Naive B cell (primary cell): ENCODE data around the gene PHACTR2. TPM values are rescaled to one million over a fixed set of nuclear protein-coding genes. Genes with fewer than 3 reads are reported as not detected.
"Not testable (repeated sequence)": the region's sequence is repeated elsewhere in the genome, so short reads cannot be mapped to it uniquely, and the experiment has no call there.

Source experiments
- ATAC-seq, 2 donors: fragments of 150-1000 bp; cut with Tn5 transposase; 2 replicates each; pipeline ENCODE4 v1.10.0; 2021; ENCODE audit warnings: low read depth in 2 of 2, mild to moderate bottlenecking in 2 of 2, moderate library complexity in 2 of 2
- DNase-seq: peaks from one replicate; pipeline ENCODE4 v3.0.0; 2022
- H3K27ac Mint-ChIP-seq, 6 donors: one replicate each; pipeline ENCODE4 v1.8.0; 2020 to 2022; ENCODE audit warnings: mild to moderate bottlenecking in 6 of 6, mixed read lengths in 6 of 6, moderate library complexity in 5 of 6, inconsistent platforms in 2 of 6
- H3K27me3 Mint-ChIP-seq, 3 donors: one replicate each; pipeline ENCODE4 v1.8.0; 2021 to 2022; ENCODE audit warnings: mixed read lengths in 3 of 3, mild to moderate bottlenecking in 1 of 3
- H3K36me3 Mint-ChIP-seq, 2 donors: one replicate each; pipeline ENCODE4 v1.8.0; 2020 to 2022; ENCODE audit warnings: mixed read lengths in 2 of 2, inconsistent platforms in 1 of 2, mild to moderate bottlenecking in 1 of 2
- H3K4me1 Mint-ChIP-seq, 3 donors: one replicate each; pipeline ENCODE4 v1.8.0; 2020 to 2022; ENCODE audit warnings: mixed read lengths in 3 of 3, inconsistent platforms in 1 of 3, mild to moderate bottlenecking in 1 of 3, moderate library complexity in 1 of 3
- H3K4me3 Mint-ChIP-seq, 8 donors: one replicate each; pipeline ENCODE4 v1.8.0; 2020 to 2022; ENCODE audit warnings: mild to moderate bottlenecking in 8 of 8, mixed read lengths in 8 of 8, moderate library complexity in 8 of 8, inconsistent platforms in 2 of 8
- H3K9me3 Mint-ChIP-seq, 7 donors: one replicate each; pipeline ENCODE4 v1.8.0; 2020 to 2022; ENCODE audit warnings: mixed read lengths in 7 of 7, mild to moderate bottlenecking in 5 of 7, inconsistent platforms in 2 of 7, moderate library complexity in 1 of 7
- polyA plus RNA-seq, 6 donors: library from polyadenylated mRNA; unstranded; fragments of 300-500 nt; fragmentation: Illumina TruSeq; gene quantifications; one replicate each; pipeline ENCODE4 v1.2.3, GENCODE V29; 2021; ENCODE audit warnings: low read depth in 6 of 6

The PHACTR2 gene
- polyA plus RNA-seq, 6 donors from 2014 or later = 0.05 to 3.5 (median 1.5) TPM

DNA sequence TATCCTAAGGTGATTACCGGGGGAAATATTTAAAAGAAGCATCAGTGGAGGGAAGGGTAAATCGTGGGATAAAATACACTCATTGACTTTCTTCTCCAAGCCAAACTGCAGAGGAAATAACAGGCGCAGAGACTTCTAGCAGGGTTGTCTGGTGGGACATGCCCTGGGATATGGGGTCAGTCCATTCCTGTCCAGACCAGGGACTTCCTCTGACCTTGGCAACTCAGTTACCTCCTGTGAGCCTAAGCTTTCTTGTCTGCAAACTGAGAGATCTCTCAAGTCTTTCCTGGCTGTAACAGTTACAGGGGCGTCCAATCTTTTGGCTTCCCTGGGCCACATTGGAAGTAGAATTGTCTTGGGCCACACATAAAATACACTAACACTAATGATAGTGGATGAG, 21.7 kb upstream of the PHACTR2 start:
- Mint-ChIP-seq H3K9me3 (peaks cover 13 to 35% (median 21%) of the 10 kb centered on the region in 7 donors), H3K27ac (no peak overlapping the region), H3K4me3 (no peak overlapping the region), H3K27me3 (no peaks in the 10 kb centered on the region), H3K4me1 (no peaks in the 10 kb centered on the region), H3K36me3 (peaks cover 10 to 18% of the 10 kb centered on the region in 2 donors)
- no peak for DNase-seq
- no peak for ATAC-seq

- Mint-ChIP-seq H3K36me3 (peaks cover 10 to 18% of the 10 kb centered on the region in 2 donors), H3K4me1 (no peaks in the 10 kb centered on the region), H3K4me3 (no peak overlapping the region), H3K27ac (no peak overlapping the region), H3K9me3 (peaks cover 15 to 39% (median 22%) of the 10 kb centered on the region in 7 donors), H3K27me3 (no peaks in the 10 kb centered on the region)
- DNase-seq (no peak), ATAC-seq (no peak)
These were observed 20.0 kb upstream of the PHACTR2 start for GRCh38 chr6:143657809-143658208.

GRCh38 chr6:143660170-143660569, 17.6 kb upstream of the PHACTR2 start:
- H3K9me3 Mint-ChIP-seq = peaks cover 18 to 60% (median 31%) of the 10 kb centered on the region in 7 donors
- ATAC-seq, H3K27me3 Mint-ChIP-seq, H3K4me3 Mint-ChIP-seq, DNase-seq, H3K4me1 Mint-ChIP-seq, H3K27ac Mint-ChIP-seq: not testable (repeated sequence)
- H3K36me3 Mint-ChIP-seq = peaks cover 10 to 21% of the 10 kb centered on the region in 2 donors

DNA sequence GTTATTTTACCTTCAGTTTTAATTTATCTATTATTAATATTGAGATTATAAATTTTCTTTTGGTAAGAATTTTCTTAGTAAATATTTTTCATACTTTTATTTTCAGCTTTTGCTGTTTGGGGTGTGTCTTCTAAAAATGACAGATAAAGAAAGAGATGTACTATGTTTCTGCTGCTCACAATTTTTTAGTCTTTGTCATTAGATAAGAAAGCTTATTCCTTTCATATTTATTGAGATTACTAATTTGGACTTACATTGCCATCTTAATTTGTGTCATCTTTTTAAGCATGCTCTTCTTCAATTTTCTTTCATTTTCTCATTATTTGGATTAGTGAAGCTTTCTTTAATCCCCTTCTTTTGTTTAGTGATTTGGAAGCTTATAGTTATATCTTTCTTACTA, 13.6 kb upstream of the PHACTR2 start:
- Mint-ChIP-seq H3K4me3 (no peak overlapping the region), H3K9me3 (peaks cover 23 to 75% (median 59%) of the 10 kb centered on the region in 7 donors), H3K27me3 (peaks cover 0 to 7% (median 0%) of the 10 kb centered on the region in 3 donors), H3K27ac (no peak overlapping the region), H3K4me1 (no peaks in the 10 kb centered on the region), H3K36me3 (peaks cover 10 to 36% of the 10 kb centered on the region in 2 donors)
- no peak for DNase-seq
- no peak for ATAC-seq

DNA sequence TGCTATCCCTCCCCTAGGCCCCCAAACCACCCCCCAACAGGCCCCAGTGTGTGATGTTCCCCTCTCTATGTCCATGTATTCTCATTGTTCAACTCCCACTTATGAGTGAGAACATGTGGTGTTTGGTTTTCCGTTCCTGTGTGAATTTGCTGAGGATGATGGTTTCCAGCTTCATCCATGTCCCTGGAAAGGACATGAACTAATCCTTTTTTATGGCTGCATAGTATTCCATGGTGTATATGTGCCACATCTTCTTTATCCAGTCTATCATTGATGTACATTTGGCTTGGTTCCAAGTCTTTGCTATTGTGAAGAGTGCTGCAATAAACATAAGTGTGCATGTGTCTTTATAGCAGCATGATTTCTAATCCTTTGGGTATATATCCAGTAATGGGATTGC, 11.8 kb upstream of the PHACTR2 start:
- Mint-ChIP-seq H3K36me3 (peaks cover 0 to 37% of the 10 kb centered on the region in 2 donors), H3K9me3 (peaks cover 17 to 74% (median 48%) of the 10 kb centered on the region in 7 donors)
- H3K27me3 Mint-ChIP-seq, H3K27ac Mint-ChIP-seq, DNase-seq, H3K4me1 Mint-ChIP-seq, ATAC-seq, H3K4me3 Mint-ChIP-seq: not testable (repeated sequence)

DNA sequence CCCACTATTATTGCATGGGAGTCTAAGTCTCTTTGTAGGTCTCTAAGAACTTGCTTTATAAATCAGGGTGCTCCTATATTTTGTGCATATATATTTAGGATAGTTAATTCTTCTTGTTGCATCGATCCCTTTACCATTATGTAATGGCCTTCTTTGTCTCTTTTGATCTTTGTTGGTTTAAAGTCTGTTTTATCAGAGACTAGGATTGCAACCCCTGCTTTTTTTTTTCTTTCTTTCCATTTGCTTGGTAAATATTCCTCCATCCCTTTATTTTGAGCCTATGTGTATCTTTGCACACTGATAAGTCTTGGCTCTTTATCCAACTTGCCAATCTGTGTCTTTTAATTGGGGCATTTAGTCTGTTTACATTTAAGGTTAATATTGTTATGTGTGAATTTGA, 8.3 kb upstream of the PHACTR2 start:
- not testable (repeated sequence) for H3K4me3 Mint-ChIP-seq, H3K27ac Mint-ChIP-seq, H3K4me1 Mint-ChIP-seq, DNase-seq, ATAC-seq
- peaks cover 0 to 42% of the 10 kb centered on the region in 2 donors for H3K36me3 Mint-ChIP-seq
- peaks cover 10 to 15% (median 15%) of the 10 kb centered on the region in 3 donors for H3K27me3 Mint-ChIP-seq
- H3K9me3 Mint-ChIP-seq = peaks cover 15 to 54% (median 45%) of the 10 kb centered on the region in 7 donors

- ATAC-seq (no peak), DNase-seq (no peak)
- Mint-ChIP-seq H3K27ac (no peak overlapping the region), H3K27me3 (peaks cover 19 to 28% (median 28%) of the 10 kb centered on the region in 3 donors), H3K4me3 (no peak overlapping the region), H3K9me3 (peaks cover 8 to 19% (median 12%) of the 10 kb centered on the region in 7 donors), H3K36me3 (peaks cover 0 to 22% of the 10 kb centered on the region in 2 donors), H3K4me1 (peaks cover 0 to 9% (median under 1%) of the 10 kb centered on the region in 3 donors)
These were observed 4.1 kb upstream of the PHACTR2 start for GRCh38 chr6:143673669-143674068.

DNA sequence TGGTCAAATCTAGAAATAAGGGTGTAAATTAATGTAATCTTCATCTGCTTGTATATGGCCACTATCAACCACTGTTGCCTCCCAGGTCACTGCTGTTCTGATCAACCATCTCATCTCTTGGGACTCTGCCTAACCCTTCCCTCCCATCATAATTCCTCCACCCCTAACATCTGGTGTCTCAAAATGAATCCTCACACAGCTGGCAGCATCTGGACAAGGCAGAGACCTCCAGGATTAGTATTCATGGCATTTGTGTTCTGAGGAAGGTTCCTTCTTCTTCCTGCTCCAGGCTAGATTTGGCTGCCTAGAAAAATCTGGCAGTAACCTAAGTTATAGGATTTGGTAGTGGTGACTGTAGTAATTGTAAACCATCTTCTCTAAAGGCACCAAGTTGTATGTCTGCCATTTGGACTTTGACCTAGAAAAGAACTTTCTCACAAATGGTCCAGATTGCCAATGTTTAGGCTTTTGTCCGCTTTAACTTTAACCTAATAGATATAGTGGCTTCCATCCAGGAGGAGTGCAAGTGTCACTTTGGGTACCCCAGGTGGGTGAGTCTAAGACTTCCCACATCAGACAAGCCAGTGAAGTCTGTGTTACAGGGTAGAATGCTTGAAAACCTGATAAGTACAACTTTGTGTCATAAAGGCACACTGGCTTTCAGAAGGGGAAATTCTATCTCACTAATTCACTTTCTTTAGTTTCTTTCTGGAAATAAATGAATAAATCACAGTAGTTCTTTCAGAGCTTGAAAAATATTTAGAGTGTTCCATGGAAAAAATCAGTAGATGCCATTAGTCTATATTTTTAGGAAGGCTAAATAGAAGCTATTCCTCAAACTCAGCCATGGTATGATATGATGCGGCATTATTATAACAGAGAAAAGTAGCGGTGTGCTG, 3.0 kb upstream of the PHACTR2 start:
- peaks cover 0 to 15% of the 10 kb centered on the region in 2 donors for H3K36me3 Mint-ChIP-seq

DNA sequence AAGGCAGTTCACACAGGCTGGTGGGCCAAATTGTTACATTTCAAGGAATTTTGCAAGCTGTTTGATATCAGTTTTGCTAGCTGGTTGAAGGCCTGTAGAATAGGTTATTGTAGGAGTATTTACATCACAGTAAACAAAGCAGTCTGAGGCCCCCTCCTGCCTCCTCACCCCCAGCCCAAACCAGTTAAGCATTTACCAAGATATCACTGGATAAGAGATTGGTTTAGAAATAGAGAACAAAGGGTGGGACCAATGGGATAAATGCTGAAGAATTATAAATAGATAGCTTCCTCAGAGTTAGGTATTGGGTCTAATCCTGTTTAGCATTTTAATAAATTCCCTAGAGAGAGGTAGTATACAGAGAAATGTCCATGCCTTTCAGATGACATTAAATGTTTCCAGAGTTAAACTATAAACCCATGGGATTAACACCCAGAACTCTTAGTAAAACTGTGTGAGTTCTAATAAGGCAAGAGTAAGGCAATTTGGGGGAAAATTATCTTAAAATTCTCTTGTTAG, 2.3 kb upstream of the PHACTR2 start:
- DNase-seq = no peak
- H3K4me3 Mint-ChIP-seq = no peak overlapping the region
- peaks cover 0 to 16% (median 5%) of the 10 kb centered on the region in 3 donors for H3K4me1 Mint-ChIP-seq
- ATAC-seq = no peak
- H3K27ac Mint-ChIP-seq = no peak overlapping the region
- H3K9me3 Mint-ChIP-seq = peaks cover under 1 to 7% (median 2%) of the 10 kb centered on the region in 7 donors
- H3K36me3 Mint-ChIP-seq = peaks cover 3 to 11% of the 10 kb centered on the region in 2 donors
- H3K27me3 Mint-ChIP-seq = peaks cover 24 to 43% (median 35%) of the 10 kb centered on the region in 3 donors

More for the DNA sequence above, 3.0 kb upstream of the PHACTR2 start:
- peaks cover 28 to 36% (median 31%) of the 10 kb centered on the region in 3 donors for H3K27me3 Mint-ChIP-seq
- DNase-seq (no peak), ATAC-seq (no peak)
- peaks cover 0 to 16% (median 5%) of the 10 kb centered on the region in 3 donors for H3K4me1 Mint-ChIP-seq
- no peak overlapping the region for H3K4me3 Mint-ChIP-seq
- H3K27ac Mint-ChIP-seq = no peak overlapping the region
- peaks cover 2 to 8% (median 4%) of the 10 kb centered on the region in 7 donors for H3K9me3 Mint-ChIP-seq

DNA sequence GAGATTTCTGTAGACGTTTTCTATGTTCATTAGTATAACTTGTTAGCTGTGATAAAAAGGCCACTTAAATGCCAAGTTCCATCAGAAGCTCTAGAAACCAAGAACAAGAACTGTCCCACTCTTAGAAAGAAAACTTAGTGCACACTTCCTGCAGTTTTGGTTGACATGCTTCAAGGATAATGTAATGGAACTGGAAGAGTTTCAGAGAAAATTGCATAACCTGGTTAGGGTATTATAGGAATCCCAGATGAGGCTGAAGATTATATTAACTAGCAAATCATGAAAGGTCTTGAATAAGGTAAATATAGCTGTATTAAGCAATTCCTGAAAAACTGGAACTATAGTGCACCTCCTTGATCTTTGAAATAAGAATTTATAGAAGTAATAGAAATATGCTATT, 1.8 kb upstream of the PHACTR2 start:
- peaks cover 0 to 16% (median 5%) of the 10 kb centered on the region in 3 donors for H3K4me1 Mint-ChIP-seq
- peak overlapping the region in 1 of 8 donors; percentile 3 for H3K4me3 Mint-ChIP-seq
- peaks cover 5 to 6% of the 10 kb centered on the region in 2 donors for H3K36me3 Mint-ChIP-seq
- ATAC-seq (no peak), DNase-seq (no peak)
- no peak overlapping the region for H3K27ac Mint-ChIP-seq
- H3K27me3 Mint-ChIP-seq = peaks cover 19 to 48% (median 40%) of the 10 kb centered on the region in 3 donors
- peaks cover 0 to 7% (median 1%) of the 10 kb centered on the region in 7 donors for H3K9me3 Mint-ChIP-seq

DNA sequence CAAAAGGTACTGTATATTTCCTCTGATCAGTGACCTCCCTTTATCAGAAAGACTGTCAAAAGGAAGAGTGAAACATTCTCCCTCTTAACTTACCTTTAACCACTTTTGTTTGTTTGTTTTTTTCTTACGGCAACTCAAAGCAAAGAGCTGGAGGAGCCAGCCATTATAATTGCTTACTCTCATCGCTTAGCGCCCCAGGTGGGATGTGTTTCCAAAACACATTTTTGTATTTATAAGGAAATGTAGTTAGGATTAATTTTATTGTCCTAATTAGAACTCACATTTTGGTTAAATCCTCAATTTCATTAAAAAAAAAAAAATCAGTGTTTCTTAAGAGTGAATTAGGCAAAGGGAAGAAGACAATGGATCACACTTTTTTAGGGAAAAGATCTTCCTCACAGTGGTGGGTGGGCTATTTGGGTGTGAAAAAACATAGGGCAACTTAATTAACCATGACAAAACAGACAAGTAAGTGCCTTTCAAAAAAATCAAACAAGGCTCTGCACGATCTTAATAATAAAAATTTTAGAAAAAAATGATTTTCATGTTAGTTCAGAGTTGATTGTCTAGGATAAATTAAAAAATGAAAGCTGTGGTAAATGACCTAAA, 1.2 kb upstream of the PHACTR2 start:
- no peak overlapping the region for H3K27ac Mint-ChIP-seq
- no peak for DNase-seq
- peaks cover 0 to 5% (median 0%) of the 10 kb centered on the region in 7 donors for H3K9me3 Mint-ChIP-seq
- peak overlapping the region in 2 of 8 donors; percentile 11 to 24 for H3K4me3 Mint-ChIP-seq
- H3K36me3 Mint-ChIP-seq = peaks cover under 1 to 5% of the 10 kb centered on the region in 2 donors
- H3K4me1 Mint-ChIP-seq = peaks cover 0 to 16% (median 5%) of the 10 kb centered on the region in 3 donors
- peaks cover 18 to 54% (median 40%) of the 10 kb centered on the region in 3 donors for H3K27me3 Mint-ChIP-seq
- ATAC-seq = no peak

GRCh38 chr6:143677577-143677890, 231 bp upstream of the PHACTR2 start:
- peaks cover 24 to 55% (median 49%) of the 10 kb centered on the region in 3 donors for H3K27me3 Mint-ChIP-seq
- peak in 1 of 2 donors; percentile 60 for ATAC-seq
- H3K4me3 Mint-ChIP-seq = peak overlapping the region; percentile 16 to 78 (median 66)
- no peak overlapping the region for H3K27ac Mint-ChIP-seq
- H3K36me3 Mint-ChIP-seq = peaks cover 5 to 8% of the 10 kb centered on the region in 2 donors
- no peak for DNase-seq
- peaks cover 0 to 15% (median 9%) of the 10 kb centered on the region in 7 donors for H3K9me3 Mint-ChIP-seq
- peaks cover 0 to 16% (median 5%) of the 10 kb centered on the region in 3 donors for H3K4me1 Mint-ChIP-seq

- peaks cover 24 to 54% (median 49%) of the 10 kb centered on the region in 3 donors for H3K27me3 Mint-ChIP-seq
- H3K4me1 Mint-ChIP-seq = peaks cover 0 to 17% (median 5%) of the 10 kb centered on the region in 3 donors
- peak overlapping the region in 7 of 8 donors; percentile 61 to 84 (median 78) for H3K4me3 Mint-ChIP-seq
- H3K27ac Mint-ChIP-seq = no peak overlapping the region
- no peak for ATAC-seq
- H3K9me3 Mint-ChIP-seq = peaks cover 6 to 29% (median 17%) of the 10 kb centered on the region in 7 donors
- no peak for DNase-seq
- peaks cover 5 to 16% of the 10 kb centered on the region in 2 donors for H3K36me3 Mint-ChIP-seq
These were observed 1.3 kb downstream of the PHACTR2 start for GRCh38 chr6:143679041-143679440.
